HepG2 (cell line): Measurements from ENCODE around the gene EML2. TPM values are rescaled to one million over a fixed set of nuclear protein-coding genes. Genes with fewer than 3 reads are reported as not detected.

Source experiments
- BRF2 ChIP-seq: sonication (generic); formaldehyde crosslinking; IDR thresholded peaks from 2 replicates; pipeline ENCODE4 v1.8.1; 2022; ENCODE audit warnings: mild to moderate bottlenecking, missing genetic modification reagents
- FIP1L1 ChIP-seq: fragments of 200-400 bp; formaldehyde crosslinking; IDR thresholded peaks from 2 replicates; pipeline ENCODE4 v1.6.1; 2018; ENCODE audit warnings: low read depth, mild to moderate bottlenecking, low read length, moderate library complexity, borderline replicate concordance; ENCODE audit not compliant: insufficient read depth
- MIXL1 ChIP-seq: IDR thresholded peaks from 2 replicates; pipeline ENCODE4 v1.6.1; 2016
- NR2F1 ChIP-seq, 2 experiments: fragments of 450-650 bp in 1 of 2; formaldehyde crosslinking in 1 of 2; IDR thresholded peaks; 2 replicates each; pipeline versions ENCODE4 v1.5.0 to v1.6.1; 2016 to 2020; ENCODE audit warnings: mild to moderate bottlenecking in 1 of 2, missing compliant biosample characterization in 1 of 2, missing genetic modification reagents in 1 of 2, moderate library complexity in 1 of 2
- SOX13 ChIP-seq, 3 experiments: fragments of 450-650 bp in 1 of 3; sonication (generic) in 1 of 3; formaldehyde crosslinking in 1 of 3; IDR thresholded peaks in 2 of 3; conservative IDR thresholded peaks in 1 of 3; 2 replicates each; pipeline versions ENCODE4 v1.5.0 to v1.6.1; 2016 to 2020; ENCODE audit warnings: antibody characterized with exemption in 1 of 3, mild to moderate bottlenecking in 1 of 3, missing compliant biosample characterization in 1 of 3, missing genetic modification reagents in 1 of 3, moderate library complexity in 1 of 3
- TAF15 ChIP-seq: fragments of 200-400 bp; formaldehyde crosslinking; IDR thresholded peaks from one replicate; pipeline ENCODE4 v1.6.1; 2018; ENCODE audit warnings: mild to moderate bottlenecking, low read depth, low read length; ENCODE audit not compliant: poor library complexity, severe bottlenecking
- ZNF232 ChIP-seq: sonication (generic); formaldehyde crosslinking; IDR thresholded peaks from 2 replicates; pipeline ENCODE4 v1.4.0; 2020; ENCODE audit warnings: missing genetic modification reagents, borderline replicate concordance
- ZNF564 ChIP-seq: sonication (generic); formaldehyde crosslinking; IDR thresholded peaks from 2 replicates; pipeline ENCODE4 v1.8.1; 2023; ENCODE audit warnings: mild to moderate bottlenecking, missing genetic modification reagents
- ZNF589 ChIP-seq: sonication (generic); formaldehyde crosslinking; conservative IDR thresholded peaks from 2 replicates; pipeline ENCODE4 v1.8.0; 2022; ENCODE audit warnings: mild to moderate bottlenecking, moderate library complexity, missing genetic modification reagents
- ZNF768 ChIP-seq: sonication (generic); formaldehyde crosslinking; IDR thresholded peaks from 2 replicates; pipeline ENCODE4 v1.4.0; 2020; ENCODE audit warnings: missing genetic modification reagents
- polyA plus RNA-seq, 8 experiments: library from polyadenylated mRNA; depleted of rRNA in 3 of 8; stranded (reverse) in 7 of 8; unstranded in 1 of 8; fragments of >200 nt; fragmentation: Illumina TruSeq in 4 of 8; extraction: Trizol in 4 of 8; gene quantifications; 2 replicates each; pipeline versions ENCODE4 v1.2.1 to v1.2.3, GENCODE V29; 2011 to 2016; ENCODE audit warnings: low read depth in 4 of 8, missing spikeins in 1 of 8, mixed read lengths in 1 of 8; ENCODE audit not compliant: insufficient read depth in 1 of 8
- total RNA-seq, 5 experiments: library from RNA; depleted of rRNA; stranded (reverse); fragments of >200 nt; fragmentation: Illumina TruSeq; extraction: Trizol; gene quantifications; 2 replicates each; pipeline ENCODE4 v1.2.3, GENCODE V29; 2016; ENCODE audit warnings: low read depth in 1 of 5
- TF ChIP-seq, protein P1 (sequence below): sonication (generic); formaldehyde crosslinking; IDR thresholded peaks from 2 replicates; pipeline ENCODE4 v1.4.0; 2020; ENCODE audit warnings: missing genetic modification reagents
- TF ChIP-seq, protein P2 (sequence below): sonication (generic); formaldehyde crosslinking; IDR thresholded peaks from 2 replicates; pipeline ENCODE4 v1.5.1; 2020; ENCODE audit warnings: mild to moderate bottlenecking, missing genetic modification reagents, borderline replicate concordance
- TF ChIP-seq, protein P3 (sequence below): sonication (generic); formaldehyde crosslinking; IDR thresholded peaks from 2 replicates; pipeline ENCODE4 v1.4.0; 2020; ENCODE audit warnings: mild to moderate bottlenecking, missing genetic modification reagents
- TF ChIP-seq, protein P4 (sequence below): IDR thresholded peaks from 2 replicates; pipeline ENCODE4 v1.6.1; 2018; ENCODE audit warnings: missing genetic modification reagents, mild to moderate bottlenecking, missing compliant biosample characterization

EML2 gene
- total and polyA plus RNA-seq, 2 of the 13 experiments (the other 11 are each of a cell fraction or from before 2014, with no cell fraction given) = 7.3 to 12.9 TPM

DNA sequence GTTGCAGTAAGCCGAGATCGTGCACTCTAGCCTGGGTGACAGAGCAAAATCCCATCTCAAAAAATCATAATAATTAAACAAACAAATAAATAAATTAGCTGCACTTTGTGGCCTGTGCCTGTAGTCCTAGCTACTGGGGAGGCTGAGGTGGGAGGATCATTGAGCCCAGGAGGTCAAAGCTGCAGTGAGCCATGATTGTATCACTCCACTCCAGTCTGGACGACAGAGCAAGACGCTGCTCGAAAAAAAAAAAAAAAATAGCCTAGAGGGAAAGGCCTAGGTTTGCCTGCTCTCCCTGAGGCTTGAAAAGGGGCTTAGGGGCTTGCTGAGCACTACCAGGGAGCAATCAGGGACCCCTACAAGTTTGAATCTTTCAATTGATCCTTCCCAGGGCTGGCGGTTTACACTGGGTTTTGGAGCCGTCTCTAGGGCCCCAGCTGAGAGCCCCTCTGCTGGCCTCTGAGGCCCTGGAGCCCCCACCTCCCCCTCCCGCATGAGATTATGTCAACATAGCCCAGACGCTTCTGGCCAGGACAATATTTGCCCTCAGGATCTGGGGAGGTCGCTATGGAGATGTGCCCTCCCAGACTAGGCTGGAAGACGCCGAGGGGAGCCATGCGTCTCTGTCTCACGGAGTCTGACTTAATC is 18.4 kb upstream of the EML2 start (continued):
- TF ChIP-seq, protein P1, sequence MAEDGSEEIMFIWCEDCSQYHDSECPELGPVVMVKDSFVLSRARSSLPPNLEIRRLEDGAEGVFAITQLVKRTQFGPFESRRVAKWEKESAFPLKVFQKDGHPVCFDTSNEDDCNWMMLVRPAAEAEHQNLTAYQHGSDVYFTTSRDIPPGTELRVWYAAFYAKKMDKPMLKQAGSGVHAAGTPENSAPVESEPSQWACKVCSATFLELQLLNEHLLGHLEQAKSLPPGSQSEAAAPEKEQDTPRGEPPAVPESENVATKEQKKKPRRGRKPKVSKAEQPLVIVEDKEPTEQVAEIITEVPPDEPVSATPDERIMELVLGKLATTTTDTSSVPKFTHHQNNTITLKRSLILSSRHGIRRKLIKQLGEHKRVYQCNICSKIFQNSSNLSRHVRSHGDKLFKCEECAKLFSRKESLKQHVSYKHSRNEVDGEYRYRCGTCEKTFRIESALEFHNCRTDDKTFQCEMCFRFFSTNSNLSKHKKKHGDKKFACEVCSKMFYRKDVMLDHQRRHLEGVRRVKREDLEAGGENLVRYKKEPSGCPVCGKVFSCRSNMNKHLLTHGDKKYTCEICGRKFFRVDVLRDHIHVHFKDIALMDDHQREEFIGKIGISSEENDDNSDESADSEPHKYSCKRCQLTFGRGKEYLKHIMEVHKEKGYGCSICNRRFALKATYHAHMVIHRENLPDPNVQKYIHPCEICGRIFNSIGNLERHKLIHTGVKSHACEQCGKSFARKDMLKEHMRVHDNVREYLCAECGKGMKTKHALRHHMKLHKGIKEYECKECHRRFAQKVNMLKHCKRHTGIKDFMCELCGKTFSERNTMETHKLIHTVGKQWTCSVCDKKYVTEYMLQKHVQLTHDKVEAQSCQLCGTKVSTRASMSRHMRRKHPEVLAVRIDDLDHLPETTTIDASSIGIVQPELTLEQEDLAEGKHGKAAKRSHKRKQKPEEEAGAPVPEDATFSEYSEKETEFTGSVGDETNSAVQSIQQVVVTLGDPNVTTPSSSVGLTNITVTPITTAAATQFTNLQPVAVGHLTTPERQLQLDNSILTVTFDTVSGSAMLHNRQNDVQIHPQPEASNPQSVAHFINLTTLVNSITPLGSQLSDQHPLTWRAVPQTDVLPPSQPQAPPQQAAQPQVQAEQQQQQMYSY = no peak
- no peak for TF ChIP-seq FIP1L1
- TF ChIP-seq ZNF589 (CRISPR knock-in tag) = no peak
- TF ChIP-seq, protein P2, sequence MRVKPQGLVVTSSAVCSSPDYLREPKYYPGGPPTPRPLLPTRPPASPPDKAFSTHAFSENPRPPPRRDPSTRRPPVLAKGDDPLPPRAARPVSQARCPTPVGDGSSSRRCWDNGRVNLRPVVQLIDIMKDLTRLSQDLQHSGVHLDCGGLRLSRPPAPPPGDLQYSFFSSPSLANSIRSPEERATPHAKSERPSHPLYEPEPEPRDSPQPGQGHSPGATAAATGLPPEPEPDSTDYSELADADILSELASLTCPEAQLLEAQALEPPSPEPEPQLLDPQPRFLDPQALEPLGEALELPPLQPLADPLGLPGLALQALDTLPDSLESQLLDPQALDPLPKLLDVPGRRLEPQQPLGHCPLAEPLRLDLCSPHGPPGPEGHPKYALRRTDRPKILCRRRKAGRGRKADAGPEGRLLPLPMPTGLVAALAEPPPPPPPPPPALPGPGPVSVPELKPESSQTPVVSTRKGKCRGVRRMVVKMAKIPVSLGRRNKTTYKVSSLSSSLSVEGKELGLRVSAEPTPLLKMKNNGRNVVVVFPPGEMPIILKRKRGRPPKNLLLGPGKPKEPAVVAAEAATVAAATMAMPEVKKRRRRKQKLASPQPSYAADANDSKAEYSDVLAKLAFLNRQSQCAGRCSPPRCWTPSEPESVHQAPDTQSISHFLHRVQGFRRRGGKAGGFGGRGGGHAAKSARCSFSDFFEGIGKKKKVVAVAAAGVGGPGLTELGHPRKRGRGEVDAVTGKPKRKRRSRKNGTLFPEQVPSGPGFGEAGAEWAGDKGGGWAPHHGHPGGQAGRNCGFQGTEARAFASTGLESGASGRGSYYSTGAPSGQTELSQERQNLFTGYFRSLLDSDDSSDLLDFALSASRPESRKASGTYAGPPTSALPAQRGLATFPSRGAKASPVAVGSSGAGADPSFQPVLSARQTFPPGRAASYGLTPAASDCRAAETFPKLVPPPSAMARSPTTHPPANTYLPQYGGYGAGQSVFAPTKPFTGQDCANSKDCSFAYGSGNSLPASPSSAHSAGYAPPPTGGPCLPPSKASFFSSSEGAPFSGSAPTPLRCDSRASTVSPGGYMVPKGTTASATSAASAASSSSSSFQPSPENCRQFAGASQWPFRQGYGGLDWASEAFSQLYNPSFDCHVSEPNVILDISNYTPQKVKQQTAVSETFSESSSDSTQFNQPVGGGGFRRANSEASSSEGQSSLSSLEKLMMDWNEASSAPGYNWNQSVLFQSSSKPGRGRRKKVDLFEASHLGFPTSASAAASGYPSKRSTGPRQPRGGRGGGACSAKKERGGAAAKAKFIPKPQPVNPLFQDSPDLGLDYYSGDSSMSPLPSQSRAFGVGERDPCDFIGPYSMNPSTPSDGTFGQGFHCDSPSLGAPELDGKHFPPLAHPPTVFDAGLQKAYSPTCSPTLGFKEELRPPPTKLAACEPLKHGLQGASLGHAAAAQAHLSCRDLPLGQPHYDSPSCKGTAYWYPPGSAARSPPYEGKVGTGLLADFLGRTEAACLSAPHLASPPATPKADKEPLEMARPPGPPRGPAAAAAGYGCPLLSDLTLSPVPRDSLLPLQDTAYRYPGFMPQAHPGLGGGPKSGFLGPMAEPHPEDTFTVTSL (CRISPR knock-in tag) = no peak
- no peak for TF ChIP-seq TAF15
- no peak for TF ChIP-seq MIXL1 (CRISPR knock-in tag)
- no peak for TF ChIP-seq SOX13 (IDR thresholded peaks at IDR 0.05)
- TF ChIP-seq SOX13 (CRISPR knock-in tag; conservative IDR thresholded peaks at IDR 0.05 in 1 of 2, IDR thresholded peaks at IDR 0.05 in 1 of 2) = 0 out of 4 replicates have a peak, but pooled peaks of 1 of the 2 experiments have one; percentile 39
- no peak for TF ChIP-seq ZNF564 (CRISPR knock-in tag)
- TF ChIP-seq, protein P3, sequence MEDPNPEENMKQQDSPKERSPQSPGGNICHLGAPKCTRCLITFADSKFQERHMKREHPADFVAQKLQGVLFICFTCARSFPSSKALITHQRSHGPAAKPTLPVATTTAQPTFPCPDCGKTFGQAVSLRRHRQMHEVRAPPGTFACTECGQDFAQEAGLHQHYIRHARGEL = no peak
- TF ChIP-seq NR2F1 (CRISPR knock-in tag; IDR thresholded peaks at IDR 0.05) = no peak
- 0 out of 2 replicates have a peak, but pooled peaks have one; percentile 14 for TF ChIP-seq ZNF768 (CRISPR knock-in tag)
- TF ChIP-seq, protein P4, sequence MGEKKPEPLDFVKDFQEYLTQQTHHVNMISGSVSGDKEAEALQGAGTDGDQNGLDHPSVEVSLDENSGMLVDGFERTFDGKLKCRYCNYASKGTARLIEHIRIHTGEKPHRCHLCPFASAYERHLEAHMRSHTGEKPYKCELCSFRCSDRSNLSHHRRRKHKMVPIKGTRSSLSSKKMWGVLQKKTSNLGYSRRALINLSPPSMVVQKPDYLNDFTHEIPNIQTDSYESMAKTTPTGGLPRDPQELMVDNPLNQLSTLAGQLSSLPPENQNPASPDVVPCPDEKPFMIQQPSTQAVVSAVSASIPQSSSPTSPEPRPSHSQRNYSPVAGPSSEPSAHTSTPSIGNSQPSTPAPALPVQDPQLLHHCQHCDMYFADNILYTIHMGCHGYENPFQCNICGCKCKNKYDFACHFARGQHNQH (CRISPR knock-in tag) = 0 out of 2 replicates have a peak, but pooled peaks have one; percentile 59
- no peak for TF ChIP-seq ZNF232
- TF ChIP-seq BRF2 (CRISPR knock-in tag) = no peak
